ENCODE measurements around the gene TEX38. TPM values are rescaled to one million over a fixed set of nuclear protein-coding genes. Genes with fewer than 3 reads are reported as not detected.

The TEX38 gene
- total RNA-seq, 4 donors from 2014 or later = not detected

DNA sequence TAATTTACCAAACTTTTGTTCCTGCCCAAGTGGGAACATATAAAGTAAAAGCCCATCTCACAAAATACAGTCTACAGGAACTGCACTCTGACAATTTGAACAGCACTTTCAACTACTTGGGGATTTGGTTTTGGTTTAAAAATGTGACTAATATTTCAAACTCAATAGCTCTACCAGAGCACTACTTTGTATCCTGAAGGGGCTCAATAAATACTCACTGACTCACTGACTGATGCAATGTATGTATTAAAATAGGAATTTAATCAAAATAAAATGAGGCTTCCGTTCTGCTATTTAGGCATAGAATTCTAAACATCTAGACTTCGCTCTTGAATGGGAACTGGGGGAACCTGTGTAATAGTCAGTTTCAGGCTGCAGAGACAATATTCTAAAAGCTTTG is 25.4 kb downstream of the TEX38 start:
- no peak overlapping the region for H3K4me3 ChIP-seq
- no peak overlapping the region for H3K27ac ChIP-seq
- in situ Hi-C loops (cut with MboI; ENCODE audit: low pct_ligation_motif_present in 1 of 4, low pct_unique_long_range_greater_than_20kb in 1 of 4, low sequenced_read_pairs in 3 of 4) = no loop called here
- no peak for DNase-seq
- peaks cover 2 to 17% (median 9%) of the 10 kb centered on the region in 4 donors for H3K4me1 ChIP-seq
- H3K27me3 ChIP-seq = no peaks in the 10 kb centered on the region
- TF ChIP-seq POLR2AphosphoS5 (IDR thresholded peaks at IDR 0.05) (no peak), EP300 (IDR thresholded peaks at IDR 0.05; ENCODE audit: low read depth) (no peak), POLR2A (IDR thresholded peaks at IDR 0.05) (no peak)
- TF ChIP-seq, protein P1, sequence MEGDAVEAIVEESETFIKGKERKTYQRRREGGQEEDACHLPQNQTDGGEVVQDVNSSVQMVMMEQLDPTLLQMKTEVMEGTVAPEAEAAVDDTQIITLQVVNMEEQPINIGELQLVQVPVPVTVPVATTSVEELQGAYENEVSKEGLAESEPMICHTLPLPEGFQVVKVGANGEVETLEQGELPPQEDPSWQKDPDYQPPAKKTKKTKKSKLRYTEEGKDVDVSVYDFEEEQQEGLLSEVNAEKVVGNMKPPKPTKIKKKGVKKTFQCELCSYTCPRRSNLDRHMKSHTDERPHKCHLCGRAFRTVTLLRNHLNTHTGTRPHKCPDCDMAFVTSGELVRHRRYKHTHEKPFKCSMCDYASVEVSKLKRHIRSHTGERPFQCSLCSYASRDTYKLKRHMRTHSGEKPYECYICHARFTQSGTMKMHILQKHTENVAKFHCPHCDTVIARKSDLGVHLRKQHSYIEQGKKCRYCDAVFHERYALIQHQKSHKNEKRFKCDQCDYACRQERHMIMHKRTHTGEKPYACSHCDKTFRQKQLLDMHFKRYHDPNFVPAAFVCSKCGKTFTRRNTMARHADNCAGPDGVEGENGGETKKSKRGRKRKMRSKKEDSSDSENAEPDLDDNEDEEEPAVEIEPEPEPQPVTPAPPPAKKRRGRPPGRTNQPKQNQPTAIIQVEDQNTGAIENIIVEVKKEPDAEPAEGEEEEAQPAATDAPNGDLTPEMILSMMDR (IDR thresholded peaks at IDR 0.05) = no peak
- intact Hi-C loops (cut with DNase I; ENCODE audit: low total_unique reads) = no loop called here
- H3K9me3 ChIP-seq = no peaks in the 10 kb centered on the region
- H3K36me3 ChIP-seq = peaks cover 0 to 25% (median 9%) of the 10 kb centered on the region in 4 donors
- 92 to 100% methylated on average over 1 to 2 of the region's 2 CpGs for WGBS, 2 donors (ENCODE audit: low coverage in 1 of 2)

DNA sequence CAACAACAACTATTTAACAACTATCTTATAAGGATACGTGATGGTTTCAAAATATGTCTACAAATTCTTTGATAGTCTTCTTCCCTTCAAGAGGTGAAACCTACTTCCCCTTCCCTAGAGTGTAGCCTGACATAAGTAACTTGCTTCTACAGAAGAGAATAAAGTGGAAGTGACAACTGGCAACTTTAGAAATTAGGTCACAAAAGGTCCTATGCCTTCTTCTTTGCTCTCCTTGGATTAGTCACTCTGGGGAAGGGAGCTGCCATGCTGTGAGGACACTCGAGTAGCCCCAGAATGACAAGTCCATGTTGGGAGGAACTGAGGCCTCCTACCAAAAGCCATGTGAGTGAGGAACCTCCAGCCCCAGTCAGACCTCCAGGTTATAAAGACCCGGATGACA is 28.0 kb downstream of the TEX38 start:
- intact Hi-C loops (cut with DNase I; ENCODE audit: low total_unique reads) = no loop called here
- in situ Hi-C loops (cut with MboI; ENCODE audit: low pct_ligation_motif_present in 1 of 4, low pct_unique_long_range_greater_than_20kb in 1 of 4, low sequenced_read_pairs in 3 of 4) = no loop called here

GRCh38 chr1:46703927-46704641 is 32.4 kb downstream of the TEX38 start:
- DNase-seq = no peak
- no peaks in the 10 kb centered on the region for H3K27me3 ChIP-seq
- H3K27ac ChIP-seq = no peak overlapping the region
- TF ChIP-seq POLR2A (IDR thresholded peaks at IDR 0.05) (no peak), EP300 (IDR thresholded peaks at IDR 0.05; ENCODE audit: low read depth) (no peak), POLR2AphosphoS5 (IDR thresholded peaks at IDR 0.05) (no peak)
- TF ChIP-seq, protein P1 (IDR thresholded peaks at IDR 0.05) = no peak
- H3K36me3 ChIP-seq = peaks cover 0 to 37% (median 13%) of the 10 kb centered on the region in 4 donors
- whole genome bisulfite sequencing, 2 donors (ENCODE audit: low coverage in 1 of 2) = 78% methylated on average over 3 of the region's 3 CpGs; no CpG with 5 or more reads in 1 of the 2 donors
- intact Hi-C loops (cut with DNase I; ENCODE audit: low total_unique reads) = no loop called here
- in situ Hi-C loops (cut with MboI; ENCODE audit: low pct_ligation_motif_present in 1 of 4, low pct_unique_long_range_greater_than_20kb in 1 of 4, low sequenced_read_pairs in 3 of 4) = no loop called here
- H3K4me1 ChIP-seq = peaks cover 0 to 13% (median 5%) of the 10 kb centered on the region in 4 donors
- H3K4me3 ChIP-seq = no peak overlapping the region
- H3K9me3 ChIP-seq = no peaks in the 10 kb centered on the region

More for the DNA sequence above, 28.0 kb downstream of the TEX38 start:
- no peaks in the 10 kb centered on the region for H3K9me3 ChIP-seq
- no peak overlapping the region for H3K4me3 ChIP-seq
- H3K4me1 ChIP-seq = peaks cover 0 to 13% (median 5%) of the 10 kb centered on the region in 4 donors
- TF ChIP-seq, protein P1 (IDR thresholded peaks at IDR 0.05) = no peak
- no peak for TF ChIP-seq EP300 (IDR thresholded peaks at IDR 0.05; ENCODE audit: low read depth)
- TF ChIP-seq POLR2AphosphoS5 (IDR thresholded peaks at IDR 0.05) = no peak
- no peak for TF ChIP-seq POLR2A (IDR thresholded peaks at IDR 0.05)
- WGBS, 2 donors (ENCODE audit: low coverage in 1 of 2) = 74 to 83% methylated on average over 1 to 3 of the region's 3 CpGs
- H3K27me3 ChIP-seq = no peaks in the 10 kb centered on the region
- peaks cover 0 to 33% (median 13%) of the 10 kb centered on the region in 4 donors for H3K36me3 ChIP-seq
- no peak for DNase-seq
- no peak overlapping the region for H3K27ac ChIP-seq

DNA sequence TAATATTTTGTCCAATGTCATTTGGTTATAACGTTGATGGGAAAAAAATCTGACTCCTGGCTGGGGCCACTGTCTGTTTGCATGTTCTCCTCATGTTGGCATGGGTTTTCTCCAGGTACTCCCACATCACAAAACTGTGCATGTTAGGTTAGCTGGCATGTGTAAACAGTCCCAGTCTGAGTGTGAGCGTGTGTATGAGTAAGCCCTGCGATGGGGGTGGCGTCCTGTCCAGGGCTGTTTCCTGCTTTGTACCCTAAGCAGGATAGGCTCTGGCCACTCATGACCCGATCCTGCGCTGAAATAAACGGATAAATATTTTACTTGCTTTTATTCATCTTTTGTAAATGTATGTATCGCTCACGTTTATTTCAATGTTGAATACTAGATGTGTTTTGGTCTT is 33.8 kb downstream of the TEX38 start:
- 76 to 79% methylated on average over 9 of the region's 9 CpGs for WGBS, 2 donors (ENCODE audit: low coverage in 1 of 2)
- H3K27ac ChIP-seq = no peak overlapping the region
- H3K4me3 ChIP-seq = no peak overlapping the region
- in situ Hi-C loops (cut with MboI; ENCODE audit: low pct_ligation_motif_present in 1 of 4, low pct_unique_long_range_greater_than_20kb in 1 of 4, low sequenced_read_pairs in 3 of 4) = no loop called here
- no peaks in the 10 kb centered on the region for H3K9me3 ChIP-seq
- intact Hi-C loops (cut with DNase I; ENCODE audit: low total_unique reads) = no loop called here
- H3K4me1 ChIP-seq = peaks cover 0 to 13% (median 5%) of the 10 kb centered on the region in 4 donors
- TF ChIP-seq POLR2AphosphoS5 (IDR thresholded peaks at IDR 0.05) = no peak
- TF ChIP-seq, protein P1 (IDR thresholded peaks at IDR 0.05) = no peak
- DNase-seq = no peak
- H3K27me3 ChIP-seq = no peaks in the 10 kb centered on the region
- H3K36me3 ChIP-seq = peaks cover 0 to 49% (median 13%) of the 10 kb centered on the region in 4 donors
